K562 (cell line): ENCODE measurements around the gene SHC1. TPM values are rescaled to one million over a fixed set of nuclear protein-coding genes. Genes with fewer than 3 reads are reported as not detected.
A peak's percentile ranks its signal among the peaks of the same experiment; 100 is the strongest.

Source experiments
- BRF2 ChIP-seq: IDR thresholded peaks from 3 replicates; pipeline ENCODE4 v1.6.1; 2011; ENCODE audit warnings: borderline replicate concordance, mild to moderate bottlenecking; ENCODE audit not compliant: insufficient read length, insufficient read depth
- CHD7 ChIP-seq: fragments of 200-600 bp; sonication (generic); IDR thresholded peaks from one replicate; pipeline ENCODE4 v1.6.1; 2012; ENCODE audit warnings: mild to moderate bottlenecking, low read depth, low read length, inconsistent platforms
- FOXK2 ChIP-seq, 2 experiments: fragments of 450-650 bp; IDR thresholded peaks in 1 of 2; conservative IDR thresholded peaks in 1 of 2; 2 replicates each; pipeline ENCODE4 v1.6.1; 2016; ENCODE audit warnings: low read depth in 2 of 2, mild to moderate bottlenecking in 1 of 2
- LEF1 ChIP-seq: fragments of 450-650 bp; IDR thresholded peaks from 2 replicates; pipeline ENCODE4 v1.6.1; 2016; ENCODE audit warnings: mild to moderate bottlenecking
- NCOA1 ChIP-seq: fragments of 450-650 bp; IDR thresholded peaks from 2 replicates; pipeline ENCODE4 v1.6.1; 2016; ENCODE audit warnings: low read depth
- SAP30 ChIP-seq: fragments of 200-600 bp; sonication (generic); IDR thresholded peaks from 2 replicates; pipeline ENCODE4 v1.6.1; 2012; ENCODE audit warnings: borderline replicate concordance, low read depth, mild to moderate bottlenecking, moderate library complexity, low read length, control low read depth, inconsistent platforms; ENCODE audit not compliant: insufficient read depth, poor library complexity, severe bottlenecking
- THAP7 ChIP-seq: fragments of 250-450 bp; sonication (Bioruptor Pico); IDR thresholded peaks from 2 replicates; pipeline ENCODE4 v1.5.0; 2021
- UBTF ChIP-seq, 2 experiments: IDR thresholded peaks; 2 replicates each; pipeline ENCODE4 v1.6.1; 2012; ENCODE audit warnings: improper control_type of control experiment in 2 of 2, low read depth in 2 of 2, low read length in 2 of 2, borderline replicate concordance in 1 of 2
- ZNF23 ChIP-seq: fragments of 250-450 bp; sonication (Bioruptor Pico); IDR thresholded peaks from 2 replicates; pipeline ENCODE4 v1.4.0; 2020; ENCODE audit warnings: mild to moderate bottlenecking
- ZNF282 ChIP-seq: sonication (generic); formaldehyde crosslinking; IDR thresholded peaks from 2 replicates; pipeline ENCODE4 v1.8.1; 2023; ENCODE audit warnings: missing genetic modification reagents
- ZNF668 ChIP-seq: fragments of 250-450 bp; sonication (Bioruptor Pico); IDR thresholded peaks from 2 replicates; pipeline ENCODE4 v1.8.0; 2022; ENCODE audit warnings: mild to moderate bottlenecking, inconsistent platforms
- polyA plus RNA-seq, 8 experiments: library from polyadenylated mRNA; depleted of rRNA in 4 of 8; stranded (reverse) in 5 of 8; unstranded in 3 of 8; fragments of >200 nt; fragmentation: Nextera tagmentation in 2 of 8; fragmentation: Illumina TruSeq in 1 of 8; extraction: Ambion mirVana in 2 of 8; extraction: Trizol in 1 of 8; gene quantifications; 2 replicates each; pipeline versions ENCODE4 v1.2.1 to v1.2.3, GENCODE V29; 2011 to 2014; ENCODE audit warnings: inconsistent platforms in 1 of 8, missing spikeins in 1 of 8
- total RNA-seq, 7 experiments: library from RNA; depleted of rRNA in 6 of 7; stranded (reverse); fragments of >200 nt in 6 of 7; fragmentation: Illumina TruSeq in 2 of 7; extraction: Trizol in 2 of 7; gene quantifications; 2 replicates each; pipeline versions ENCODE4 v1.2.1 to v1.2.3, GENCODE V29; 2011 to 2021; ENCODE audit warnings: low replicate concordance in 1 of 7

SHC1 gene
- total and polyA plus RNA-seq, 9 of the 15 experiments (the other 6 are each of a cell fraction or from before 2014, with no cell fraction given): 4.1 to 113 (median 51.9) TPM

GRCh38 chr1:154970631-154971340 lies at the start of gene SHC1 (continued):
- 0 out of 4 replicates have a peak, but pooled peaks have one; percentile 20 to 45 for TF ChIP-seq UBTF (IDR thresholded peaks at IDR 0.05; ENCODE audit: borderline replicate concordance in 1 of 2, low read depth in 2 of 2, low read length in 2 of 2)
- no peak for TF ChIP-seq CHD7
- no peak for TF ChIP-seq THAP7 (CRISPR knock-in tag)
- no peak for TF ChIP-seq ZNF282 (CRISPR knock-in tag)
- TF ChIP-seq LEF1: peak; percentile 47; the same call in 1 of the 2 replicates
- no peak for TF ChIP-seq SAP30
- no peak for TF ChIP-seq FOXK2 (conservative IDR thresholded peaks at IDR 0.05 in 1 of 2, IDR thresholded peaks at IDR 0.05 in 1 of 2; ENCODE audit: low read depth in 2 of 2)
- TF ChIP-seq BRF2: no peak
- TF ChIP-seq ZNF668: no peak
- TF ChIP-seq ZNF23 (CRISPR knock-in tag): no peak
- 0 out of 2 replicates have a peak, but pooled peaks have one; percentile 27 for TF ChIP-seq NCOA1
